ENCODE results near the gene ZDHHC1.

The ZDHHC1 gene

GRCh38 chr16:67406111-67406971, 9.9 kb downstream of the ZDHHC1 start:
- FAIRE-seq, result no peak

- FAIRE-seq, result no peak
These were observed 10.9 kb downstream of the ZDHHC1 start for GRCh38 chr16:67405336-67405735.

- FAIRE-seq, result no peak
These were observed 11.5 kb downstream of the ZDHHC1 start for GRCh38 chr16:67404740-67405226.

- FAIRE-seq, result no peak
These were observed 12.2 kb downstream of the ZDHHC1 start for GRCh38 chr16:67403976-67404555.

- no peak for FAIRE-seq
These were observed 15.4 kb downstream of the ZDHHC1 start for GRCh38 chr16:67400901-67401300.

GRCh38 chr16:67399749-67400704, 16.2 kb downstream of the ZDHHC1 start:
- FAIRE-seq, result no peak

- no peak for FAIRE-seq
These were observed 17.0 kb downstream of the ZDHHC1 start for GRCh38 chr16:67399218-67399733.

GRCh38 chr16:67398546-67399217, 17.6 kb downstream of the ZDHHC1 start:
- no peak for FAIRE-seq

GRCh38 chr16:67397812-67398545, 18.3 kb downstream of the ZDHHC1 start:
- FAIRE-seq, result no peak

- FAIRE-seq, result no peak
These were observed 19.1 kb downstream of the ZDHHC1 start for GRCh38 chr16:67397036-67397801.

- FAIRE-seq, result no peak
These were observed 19.9 kb downstream of the ZDHHC1 start for GRCh38 chr16:67396159-67397035.

GRCh38 chr16:67395458-67396158, 20.7 kb downstream of the ZDHHC1 start:
- FAIRE-seq, result no peak

GRCh38 chr16:67395105-67395457, 21.2 kb downstream of the ZDHHC1 start:
- no peak for FAIRE-seq

- FAIRE-seq, result no peak
These were observed 21.8 kb downstream of the ZDHHC1 start for GRCh38 chr16:67394155-67395104.

GRCh38 chr16:67393788-67394154, 22.5 kb downstream of the ZDHHC1 start:
- no peak for FAIRE-seq

GRCh38 chr16:67393111-67393787, 23.0 kb downstream of the ZDHHC1 start, which contains the start of gene TPPP3:
Gene TPPP3, minus strand, starts transcription at chr16:67393498. Its CDS starts 2,387 bp downstream, at chr16:67391111.
- no peak for FAIRE-seq
